Measurements from ENCODE around the gene LAYN.

DNA sequence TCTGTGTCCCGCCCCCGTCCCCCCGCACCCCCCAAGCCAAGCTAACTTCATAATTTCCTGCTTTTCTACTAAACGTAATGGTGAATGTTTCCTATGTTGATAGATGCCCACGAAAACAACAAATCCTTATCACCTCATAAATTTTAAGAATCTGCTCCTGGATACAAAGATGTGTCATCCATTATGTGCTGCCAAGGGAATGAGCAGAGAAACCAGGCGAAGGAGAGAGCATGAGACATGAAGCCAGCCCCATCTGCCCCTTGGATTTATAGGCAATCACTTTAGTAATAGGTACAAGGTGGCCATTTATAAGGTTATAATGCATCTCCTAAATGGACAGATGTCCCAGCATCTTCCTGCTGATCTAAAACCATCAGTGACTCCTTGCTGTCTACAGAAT is 30.3 kb downstream of the LAYN start:
- TF ChIP-seq CTCF (IDR thresholded peaks at IDR 0.05) (no peak), POLR2A (IDR thresholded peaks at IDR 0.05) (no peak)
